ENCODE measurements around the gene BCAS2.

Gene BCAS2

GRCh38 chr1:114558544-114558943 lies 22.9 kb downstream of the BCAS2 start:
- DNase-seq: peak; percentile 9

GRCh38 chr1:114554577-114554976 lies 26.8 kb downstream of the BCAS2 start:
- no peak for DNase-seq

- no peak for DNase-seq
Measured at GRCh38 chr1:114552106-114552639, 29.2 kb downstream of the BCAS2 start.

- no peak for DNase-seq
Measured at GRCh38 chr1:114551400-114551799, 30.0 kb downstream of the BCAS2 start.

- no peak for DNase-seq
Measured at GRCh38 chr1:114550336-114550735, 31.1 kb downstream of the BCAS2 start.

- no peak for DNase-seq
Measured at GRCh38 chr1:114549137-114549536, 32.3 kb downstream of the BCAS2 start.

- DNase-seq: no peak
Measured at GRCh38 chr1:114547076-114547475, 34.3 kb downstream of the BCAS2 start.

- no peak for DNase-seq
Measured at GRCh38 chr1:114545796-114546195, 35.6 kb downstream of the BCAS2 start.

GRCh38 chr1:114545315-114545714 lies 36.1 kb downstream of the BCAS2 start:
- no peak for DNase-seq

- DNase-seq: no peak
Measured at GRCh38 chr1:114540821-114541220, 40.6 kb downstream of the BCAS2 start.

- DNase-seq: no peak
Measured at GRCh38 chr1:114540272-114540671, 41.1 kb downstream of the BCAS2 start.

GRCh38 chr1:114536043-114536442 lies 45.4 kb downstream of the BCAS2 start:
- no peak for DNase-seq

- no peak for DNase-seq
Measured at GRCh38 chr1:114535401-114535800, 46.0 kb downstream of the BCAS2 start.

GRCh38 chr1:114531094-114531493 lies 50.3 kb downstream of the BCAS2 start:
- DNase-seq: no peak

- no peak for DNase-seq
Measured at GRCh38 chr1:114530224-114530623, 51.2 kb downstream of the BCAS2 start.

- DNase-seq: peak; percentile 4
Measured at GRCh38 chr1:114524944-114525343, 56.5 kb downstream of the BCAS2 start.

- DNase-seq: no peak
Measured at GRCh38 chr1:114522264-114522575, 59.2 kb downstream of the BCAS2 start.

GRCh38 chr1:114521396-114522263 lies 59.8 kb downstream of the BCAS2 start:
- DNase-seq: no peak

Data from NCI-H510A treated with DMSO at 0.1 percent for 48 hours (cell line).